Amniotic stem cell (primary cell): Measurements from ENCODE around the gene MELTF.

Source experiments
- DNase-seq: peaks from one replicate; lab custom pipeline; 2025; lab: John Stamatoyannopoulos, UW

MELTF gene

GRCh38 chr3:197027151-197027895, 2.3 kb downstream of the MELTF start:
- DNase-seq: no peak

GRCh38 chr3:197026481-197026866, 3.1 kb downstream of the MELTF start:
- no peak for DNase-seq

- no peak for DNase-seq
Observed at GRCh38 chr3:197025736-197026480, 3.7 kb downstream of the MELTF start.

GRCh38 chr3:197024881-197025735, 4.5 kb downstream of the MELTF start:
- DNase-seq: no peak

GRCh38 chr3:197023998-197024651, 5.5 kb downstream of the MELTF start:
- DNase-seq: no peak

- DNase-seq: no peak
Observed at GRCh38 chr3:197023241-197023997, 6.2 kb downstream of the MELTF start.

- DNase-seq: no peak
Observed at GRCh38 chr3:197022405-197023231, 7.0 kb downstream of the MELTF start.

GRCh38 chr3:197021729-197022404, 7.8 kb downstream of the MELTF start:
- DNase-seq: no peak

GRCh38 chr3:197021231-197021630, 8.4 kb downstream of the MELTF start:
- DNase-seq: no peak

- DNase-seq: no peak
Observed at GRCh38 chr3:197019535-197019934, 10.1 kb downstream of the MELTF start.

GRCh38 chr3:197019021-197019420, 10.6 kb downstream of the MELTF start:
- DNase-seq: no peak

- DNase-seq: no peak
Observed at GRCh38 chr3:197017003-197017402, 12.6 kb downstream of the MELTF start.

GRCh38 chr3:197015790-197016736, 13.6 kb downstream of the MELTF start:
- DNase-seq: no peak

GRCh38 chr3:197014942-197015575, 14.6 kb downstream of the MELTF start:
- no peak for DNase-seq

GRCh38 chr3:197014024-197014423, 15.6 kb downstream of the MELTF start:
- DNase-seq: no peak

- no peak for DNase-seq
Observed at GRCh38 chr3:197012540-197012883, 17.1 kb downstream of the MELTF start.

GRCh38 chr3:197011780-197012539, 17.7 kb downstream of the MELTF start:
- no peak for DNase-seq
